DMS79 treated with DMSO at 0.1 percent for 48 hours (cell line): Measurements from ENCODE around the gene RNF26.
A peak's percentile ranks its signal among the peaks of the same experiment; 100 is the strongest.
"Not testable (repeated sequence)": the region's sequence is repeated elsewhere in the genome, so short reads cannot be mapped to it uniquely, and the experiment has no call there.

Experiments used
- DNase-seq: peaks from one replicate; lab custom pipeline; 2025; lab: John Stamatoyannopoulos, UW

RNF26 gene

DNA sequence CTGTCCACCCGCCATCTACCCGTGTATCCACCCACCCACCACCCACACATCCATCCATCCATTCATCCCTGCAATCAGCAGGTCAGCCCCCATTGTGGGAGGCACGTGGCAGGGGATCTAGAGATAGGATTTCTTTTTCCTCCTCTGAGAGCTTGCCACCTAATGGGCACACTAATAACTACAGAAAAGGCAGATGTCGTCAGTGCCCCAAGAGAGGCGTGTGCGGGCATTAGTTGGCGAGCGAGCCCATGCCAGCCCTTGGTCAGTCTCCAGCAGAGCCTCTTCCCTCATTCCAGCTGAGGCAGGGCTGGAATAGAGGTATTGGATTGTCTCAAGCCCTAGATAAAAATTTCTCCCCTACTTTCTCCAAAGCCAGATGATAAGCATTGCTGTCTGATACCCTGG is 37.5 kb downstream of the RNF26 start:
- peak; percentile 33 for DNase-seq

GRCh38 chr11:119372260-119373058 is 38.1 kb downstream of the RNF26 start:
- no peak for DNase-seq

GRCh38 chr11:119373059-119373920 is 39.0 kb downstream of the RNF26 start:
- DNase-seq = no peak

GRCh38 chr11:119373921-119374631 is 39.7 kb downstream of the RNF26 start:
- peak; percentile 84 for DNase-seq

DNA sequence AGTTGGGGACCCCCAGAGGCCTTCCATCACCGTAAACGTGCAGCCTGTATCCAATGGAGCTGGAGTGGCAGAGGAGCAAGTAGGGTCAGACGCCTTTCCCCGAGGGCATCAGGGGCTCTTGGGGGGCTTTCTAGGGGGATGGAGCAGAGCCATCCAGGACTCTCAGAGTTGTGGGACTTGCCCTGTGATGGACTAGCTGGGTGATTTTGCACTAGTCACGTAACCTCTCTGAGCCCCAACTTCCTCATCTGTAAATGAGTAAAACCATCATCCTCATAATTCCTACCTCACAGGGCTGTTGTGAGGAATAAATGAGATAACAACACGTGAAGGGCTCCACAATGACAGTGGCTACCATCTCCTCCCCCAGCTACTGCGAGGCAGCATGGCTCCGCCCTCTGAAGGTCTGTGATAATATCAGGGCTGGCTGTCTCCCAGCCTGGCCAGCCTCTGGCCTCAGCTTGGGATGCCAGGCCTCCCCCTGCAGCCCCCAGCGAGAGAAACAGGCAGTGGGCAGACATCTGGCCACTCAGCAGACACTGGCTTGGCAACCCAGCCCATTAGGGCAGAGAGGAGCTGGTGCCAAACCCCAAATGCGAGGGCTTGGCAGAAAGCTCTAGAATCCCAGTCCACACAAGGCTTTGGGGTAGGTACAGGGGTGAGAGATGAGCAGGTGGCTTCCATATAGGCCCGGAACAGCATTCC is 40.5 kb downstream of the RNF26 start:
- DNase-seq = no peak

DNA sequence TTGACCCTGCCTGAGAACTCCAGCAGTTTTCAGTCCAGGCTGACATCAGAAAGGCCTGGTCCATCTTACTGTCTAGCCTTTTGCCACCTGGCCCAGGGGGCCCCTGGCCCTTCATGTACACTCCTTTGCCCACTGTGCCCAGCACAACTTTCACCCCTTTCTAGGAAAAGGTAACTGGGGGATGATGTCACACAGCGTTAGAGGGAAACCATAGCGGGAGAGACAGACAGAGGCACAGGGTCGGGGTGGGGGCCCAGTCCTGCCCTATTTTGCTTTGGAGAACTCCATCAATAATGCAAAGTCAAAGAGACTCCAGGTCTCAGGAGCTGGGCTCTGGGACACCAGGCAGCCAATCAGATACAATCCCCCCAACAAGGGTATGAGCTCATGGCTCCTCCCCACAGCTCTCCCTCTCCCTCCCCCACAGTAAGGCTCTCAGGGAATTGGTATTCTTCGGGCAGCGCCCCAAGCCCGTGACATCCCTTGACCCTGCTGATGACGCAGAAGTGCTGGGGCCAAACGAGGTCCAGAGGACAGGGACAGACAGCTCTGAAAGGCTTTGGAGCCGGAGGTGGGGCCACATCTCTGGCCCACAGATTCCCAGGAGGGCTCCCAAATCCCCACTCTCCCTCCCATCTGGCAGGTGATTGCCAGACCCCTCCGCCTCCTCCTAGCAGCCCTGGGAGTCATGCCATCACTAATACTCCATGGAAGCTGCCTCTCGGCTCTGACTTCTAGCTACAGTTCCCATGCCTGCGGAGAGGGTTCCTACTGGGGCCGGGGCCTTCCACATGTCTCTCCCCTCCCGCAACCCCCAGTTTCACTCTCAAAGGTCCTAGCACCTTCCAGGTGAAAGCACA is 41.2 kb downstream of the RNF26 start:
- DNase-seq = peak; percentile 54

DNA sequence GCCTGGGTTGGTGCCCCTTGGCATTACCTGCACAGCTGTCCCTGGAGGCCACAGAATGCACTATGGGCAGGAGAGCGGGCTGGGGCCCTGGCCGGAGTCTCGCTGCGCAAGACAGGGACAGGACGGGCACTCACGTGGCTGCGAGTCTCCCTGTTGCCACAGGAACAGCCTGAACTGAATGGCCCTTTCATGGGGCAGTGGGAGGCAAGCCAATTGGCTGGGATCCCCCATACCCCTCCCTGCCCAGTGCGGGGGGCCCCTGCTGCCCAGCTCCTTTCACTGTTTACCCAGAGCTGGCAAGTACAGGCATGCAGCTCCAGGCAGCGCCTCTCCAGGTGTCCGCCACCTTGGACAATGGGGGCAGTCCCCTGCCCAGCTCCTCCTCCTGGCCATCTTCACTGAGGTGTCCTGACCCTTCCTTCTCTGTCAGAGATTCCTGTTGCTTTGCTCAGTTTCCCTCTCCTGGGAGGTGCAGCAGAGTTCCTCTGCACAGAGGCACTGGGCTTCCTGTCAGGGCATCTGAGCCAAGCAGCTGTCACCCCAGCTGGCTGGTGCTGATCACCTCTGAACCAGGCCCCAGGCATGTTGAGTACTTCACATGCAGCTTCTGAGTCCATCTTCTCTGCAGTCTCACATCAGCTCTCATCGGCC is 42.0 kb downstream of the RNF26 start:
- DNase-seq = peak; percentile 86

GRCh38 chr11:119377112-119377901 is 43.0 kb downstream of the RNF26 start:
- no peak for DNase-seq

- no peak for DNase-seq
Observed at GRCh38 chr11:119377961-119378667, 43.8 kb downstream of the RNF26 start.

DNA sequence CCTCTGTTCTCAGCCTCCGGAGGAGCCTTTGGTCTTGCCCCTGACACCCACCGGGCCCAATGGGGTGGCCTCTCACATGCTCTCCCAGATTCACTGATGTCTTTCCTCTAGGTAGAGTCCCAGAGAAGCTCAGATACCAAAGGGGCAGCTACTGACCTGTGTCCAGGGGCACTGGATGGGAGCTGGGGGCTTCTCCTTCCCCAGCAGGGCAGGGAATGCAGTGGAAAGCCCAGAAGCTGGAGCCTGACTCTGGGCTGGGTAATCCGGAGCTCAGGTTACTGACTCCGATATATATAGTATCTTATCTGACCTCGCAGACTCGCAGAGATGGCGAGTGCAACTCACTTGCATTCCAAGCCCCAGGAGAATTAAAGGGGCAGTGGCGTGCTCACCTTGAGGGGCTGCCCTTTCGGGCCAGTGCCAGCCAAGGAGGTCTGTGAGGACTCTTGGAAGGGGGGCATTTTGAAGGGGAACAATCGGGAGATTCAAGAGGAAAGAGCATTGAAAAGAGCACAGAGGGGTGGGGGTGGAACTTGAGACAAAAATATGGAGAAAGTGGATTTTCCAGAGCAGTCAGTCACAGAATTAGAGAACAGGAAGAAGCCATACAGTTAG is 44.6 kb downstream of the RNF26 start:
- no peak for DNase-seq

- no peak for DNase-seq
Observed at GRCh38 chr11:119380160-119380826, 46.0 kb downstream of the RNF26 start.

DNA sequence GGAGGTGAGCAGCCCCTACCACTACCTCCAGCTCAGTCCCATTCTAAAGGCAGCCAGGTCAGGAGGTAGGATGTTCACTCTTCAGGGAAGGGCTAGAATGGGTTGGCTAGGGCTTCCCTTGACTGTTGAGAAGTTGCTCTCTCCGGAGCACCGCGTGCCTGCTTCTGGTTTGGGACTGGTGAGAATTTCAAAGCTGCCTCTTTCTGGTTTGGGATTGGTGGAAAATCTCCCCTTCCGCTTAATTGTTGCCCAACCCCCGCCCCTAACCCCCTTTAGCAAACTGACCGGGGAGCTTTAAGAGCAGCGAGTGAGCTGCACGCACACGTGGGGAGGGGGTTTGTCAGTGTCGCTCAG is 46.5 kb downstream of the RNF26 start:
- DNase-seq = peak; percentile 59

DNA sequence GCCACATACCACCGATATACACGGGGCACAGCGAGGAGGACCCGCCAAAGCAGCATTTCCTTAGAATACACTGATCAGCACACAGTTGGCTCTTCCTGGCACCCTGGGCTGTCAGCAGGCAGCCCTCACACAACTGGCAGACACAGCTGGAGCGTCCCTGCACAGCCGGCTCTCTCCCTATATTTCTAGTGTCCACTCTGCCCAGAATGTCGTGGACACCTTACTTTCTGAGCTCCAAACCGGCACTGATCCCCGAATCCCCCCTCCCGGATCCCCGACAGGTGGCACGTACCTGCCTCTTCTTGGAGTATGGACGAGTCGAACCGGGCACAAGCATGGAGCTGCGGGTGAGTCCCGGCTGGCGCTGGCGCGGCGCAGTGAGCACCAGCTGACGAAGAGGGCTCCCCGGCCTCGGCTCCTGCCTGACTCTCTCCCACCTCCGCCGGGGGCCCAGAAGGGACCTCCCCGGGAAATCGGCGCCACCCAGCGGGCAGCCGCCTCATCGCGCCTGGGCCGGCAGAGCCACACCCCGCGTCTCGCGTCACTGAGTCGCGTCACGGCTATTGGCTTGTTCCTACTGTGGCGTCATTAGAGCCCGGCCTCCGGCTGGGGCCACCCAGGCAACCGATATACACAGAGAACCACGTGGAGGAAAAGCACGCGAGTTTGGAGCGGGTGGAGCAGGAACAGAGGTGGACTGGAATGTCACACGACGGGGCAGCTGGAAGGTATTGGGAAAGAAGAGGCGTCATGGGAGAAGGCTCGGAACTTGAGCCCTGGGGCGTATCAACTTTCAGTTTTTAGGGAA is 47.1 kb downstream of the RNF26 start, which contains the start of gene USP2:
Gene USP2 (minus strand): TSS at position 510 of the 808 bp plus-strand sequence. CDS start 8,210 bp downstream, outside the sequence.
- peak; percentile 96 for DNase-seq

GRCh38 chr11:119382101-119382500 is 47.8 kb downstream of the RNF26 start:
- no peak for DNase-seq

DNA sequence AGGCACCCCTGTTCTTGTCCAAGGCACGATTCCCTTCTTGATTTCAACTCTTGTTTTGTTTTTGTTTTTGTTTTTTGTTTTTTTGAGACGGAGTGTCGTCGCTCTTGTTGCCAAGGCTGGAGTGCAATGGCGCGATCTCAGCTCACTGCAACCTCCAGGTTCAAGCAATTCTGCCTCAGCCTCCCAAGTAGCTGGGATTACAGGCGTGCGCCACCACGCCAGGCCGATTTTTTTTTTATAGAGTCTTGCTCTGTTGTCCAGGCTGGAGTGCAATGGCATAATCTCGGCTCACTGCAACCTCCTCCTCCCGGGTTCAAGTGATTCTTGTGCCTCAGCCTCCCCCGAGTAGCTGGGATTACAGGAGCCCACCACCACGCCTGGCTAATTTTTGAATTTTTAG is 48.2 kb downstream of the RNF26 start:
- not testable (repeated sequence) for DNase-seq

DNA sequence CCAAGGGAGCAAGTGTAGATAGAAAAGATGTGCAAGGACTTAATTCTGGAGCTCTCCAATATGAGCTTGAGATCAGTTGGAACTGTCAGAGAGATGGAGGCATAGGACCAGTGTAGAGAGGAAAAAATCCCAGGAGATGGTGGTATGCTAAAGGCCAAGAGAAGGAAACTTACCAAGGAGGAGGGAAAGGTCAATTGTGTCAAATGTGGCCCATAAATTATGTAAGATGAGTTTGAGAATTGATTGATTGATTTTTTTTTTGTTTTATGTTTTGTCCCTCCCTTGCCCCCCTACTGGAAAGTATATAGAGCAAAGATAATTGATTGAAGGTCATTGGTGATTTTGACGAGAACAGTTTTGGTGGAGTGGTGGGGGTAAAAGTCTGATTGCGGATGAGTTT is 50.0 kb downstream of the RNF26 start:
- no peak for DNase-seq
